IPS-NIHi11 (cell line): Measurements from ENCODE around the gene RAB3IL1.
"Not testable (repeated sequence)": the region's sequence is repeated elsewhere in the genome, so short reads cannot be mapped to it uniquely, and the experiment has no call there.

Experiments used
- DNase-seq: peaks from one replicate; pipeline ENCODE4 v3.0.0; 2012; ENCODE audit warnings: mixed read lengths, low spot score

The RAB3IL1 gene

GRCh38 chr11:61885784-61886580, 31.4 kb downstream of the RAB3IL1 start:
- DNase-seq, result no peak

DNA sequence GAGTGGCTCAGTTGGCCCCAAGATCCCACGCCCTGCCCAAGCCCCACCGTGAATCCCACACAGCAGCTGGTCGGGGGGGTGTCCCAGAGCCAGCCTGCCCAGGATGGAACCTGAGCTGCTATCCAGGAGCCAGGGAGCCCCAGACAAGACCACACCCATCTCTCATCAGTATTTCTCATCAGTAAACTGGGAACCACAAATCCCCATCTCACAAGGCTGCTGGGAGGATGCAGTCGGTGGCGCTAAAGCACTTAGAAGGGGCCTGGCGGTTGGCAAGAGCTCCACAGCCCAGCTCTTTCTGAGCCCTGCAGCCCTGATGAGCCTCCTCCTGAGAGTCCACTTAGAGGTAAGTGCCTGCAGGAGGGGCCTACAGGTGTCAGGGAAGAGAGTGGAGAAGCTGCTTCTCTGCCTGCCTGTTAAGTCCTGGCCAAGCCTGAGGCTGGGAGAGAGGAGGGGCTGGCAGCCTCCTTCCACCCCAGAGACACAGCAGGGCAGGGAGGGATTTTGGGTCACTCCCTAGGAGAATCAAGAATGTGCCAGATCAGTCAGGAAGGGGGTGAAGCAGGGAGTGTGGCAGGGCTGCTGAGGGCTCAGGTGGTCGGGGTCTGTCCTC, 32.1 kb downstream of the RAB3IL1 start:
- no peak for DNase-seq

- no peak for DNase-seq
These were observed 33.4 kb downstream of the RAB3IL1 start for GRCh38 chr11:61883947-61884346.

- DNase-seq, result no peak
These were observed 34.0 kb downstream of the RAB3IL1 start for GRCh38 chr11:61883327-61883726.

DNA sequence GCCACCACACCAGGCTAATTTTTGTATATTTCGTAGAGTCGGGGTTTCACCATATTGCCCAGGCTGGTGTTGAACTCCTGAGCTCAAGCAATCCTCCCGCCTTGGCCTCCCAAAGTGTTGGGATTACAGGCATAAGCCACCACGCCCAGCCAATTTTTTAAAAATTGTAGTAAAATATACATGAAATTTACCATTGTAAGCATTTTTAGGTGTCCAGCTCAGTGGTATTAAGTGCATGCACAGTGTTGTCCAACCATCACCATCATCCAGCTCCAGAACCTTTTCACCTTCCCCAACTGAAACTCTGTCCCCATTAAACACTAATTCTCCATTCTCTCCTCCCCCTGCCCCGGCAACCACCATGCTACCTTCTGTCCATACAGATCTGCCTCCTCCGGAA, 34.5 kb downstream of the RAB3IL1 start:
- DNase-seq, result no peak

GRCh38 chr11:61882267-61882666, 35.1 kb downstream of the RAB3IL1 start:
- not testable (repeated sequence) for DNase-seq

DNA sequence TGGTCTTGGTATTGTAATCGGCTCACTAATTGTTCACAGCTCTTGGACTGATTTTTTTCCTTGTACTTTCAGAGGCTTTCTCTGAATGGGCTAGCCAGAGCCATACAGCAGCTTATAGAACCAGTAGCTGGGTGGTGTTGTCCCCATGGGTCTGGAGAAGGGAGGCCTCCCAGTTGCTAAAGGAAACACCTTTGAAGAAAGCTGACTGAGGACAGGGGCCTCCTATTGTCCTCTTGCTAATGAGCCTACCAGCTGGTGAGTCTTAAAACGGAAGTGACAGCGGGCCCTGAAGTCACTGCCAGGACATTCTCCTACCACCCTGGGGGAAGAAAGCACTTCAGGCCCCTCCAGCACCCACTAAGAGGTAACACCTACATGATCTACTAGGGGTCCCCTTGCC, 36.0 kb downstream of the RAB3IL1 start:
- DNase-seq, result peak; percentile 57

DNA sequence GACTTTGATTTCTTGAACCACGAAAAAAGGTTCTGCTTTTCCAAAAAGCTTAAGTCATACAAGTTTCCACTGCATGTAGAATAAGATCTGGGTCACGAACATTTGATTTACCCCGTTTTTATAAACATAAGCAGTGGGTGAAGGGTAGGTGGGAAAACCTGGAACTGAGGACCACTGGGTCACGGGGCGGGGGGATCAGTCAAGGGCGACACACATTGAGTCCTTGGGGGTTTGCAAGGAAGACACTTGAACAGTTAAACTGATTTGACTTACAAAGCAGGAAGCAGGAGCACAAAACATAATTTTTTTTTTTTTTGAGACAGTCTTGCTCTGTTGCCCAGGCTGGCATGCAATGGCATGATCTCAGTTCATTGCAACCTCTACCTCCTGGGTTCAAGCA, 36.9 kb downstream of the RAB3IL1 start:
- no peak for DNase-seq

- DNase-seq, result no peak
These were observed 37.3 kb downstream of the RAB3IL1 start for GRCh38 chr11:61880031-61880430.

DNA sequence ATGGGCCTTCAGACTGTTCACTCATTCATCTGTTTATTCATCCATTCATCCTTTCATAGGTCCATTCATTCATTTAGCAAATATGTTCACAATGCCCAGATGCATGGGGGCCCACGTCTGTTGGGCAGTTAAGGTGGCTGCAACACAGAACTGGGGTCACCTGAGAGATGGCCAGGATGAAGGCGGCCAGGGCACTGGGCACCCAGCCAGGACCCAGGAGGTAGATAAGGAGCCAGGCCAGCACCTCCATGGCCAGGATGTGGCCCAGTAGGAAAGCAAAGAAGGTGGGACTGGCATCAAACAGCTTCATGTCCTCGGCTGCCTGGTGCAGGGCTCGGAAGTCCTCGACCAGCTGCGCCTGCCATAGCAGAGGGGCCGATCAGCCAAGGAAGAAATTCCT, 38.2 kb downstream of the RAB3IL1 start:
- no peak for DNase-seq

DNA sequence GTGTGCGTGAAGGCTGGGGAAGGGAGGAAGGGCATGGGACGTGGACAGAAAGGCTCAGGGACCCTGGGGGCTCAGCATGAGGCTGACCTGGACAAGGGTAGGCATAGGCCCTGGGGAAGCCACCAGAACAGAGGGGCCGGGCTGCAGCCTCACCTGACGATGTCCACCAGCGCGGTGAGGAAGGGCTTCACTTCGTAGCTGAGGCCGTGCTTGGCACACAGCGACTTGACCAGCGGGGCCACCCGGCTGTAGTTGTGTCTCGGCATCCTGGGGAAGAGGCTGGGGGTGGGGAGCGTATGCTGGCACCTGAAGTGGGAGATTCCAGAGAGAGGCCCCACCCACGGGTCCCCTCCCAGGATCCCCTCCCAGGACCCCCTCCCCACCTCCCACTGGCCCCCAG, 41.7 kb downstream of the RAB3IL1 start:
- DNase-seq, result no peak

GRCh38 chr11:61874853-61875252, 42.5 kb downstream of the RAB3IL1 start:
- DNase-seq, result no peak

GRCh38 chr11:61874377-61874809, 43.0 kb downstream of the RAB3IL1 start:
- no peak for DNase-seq

DNA sequence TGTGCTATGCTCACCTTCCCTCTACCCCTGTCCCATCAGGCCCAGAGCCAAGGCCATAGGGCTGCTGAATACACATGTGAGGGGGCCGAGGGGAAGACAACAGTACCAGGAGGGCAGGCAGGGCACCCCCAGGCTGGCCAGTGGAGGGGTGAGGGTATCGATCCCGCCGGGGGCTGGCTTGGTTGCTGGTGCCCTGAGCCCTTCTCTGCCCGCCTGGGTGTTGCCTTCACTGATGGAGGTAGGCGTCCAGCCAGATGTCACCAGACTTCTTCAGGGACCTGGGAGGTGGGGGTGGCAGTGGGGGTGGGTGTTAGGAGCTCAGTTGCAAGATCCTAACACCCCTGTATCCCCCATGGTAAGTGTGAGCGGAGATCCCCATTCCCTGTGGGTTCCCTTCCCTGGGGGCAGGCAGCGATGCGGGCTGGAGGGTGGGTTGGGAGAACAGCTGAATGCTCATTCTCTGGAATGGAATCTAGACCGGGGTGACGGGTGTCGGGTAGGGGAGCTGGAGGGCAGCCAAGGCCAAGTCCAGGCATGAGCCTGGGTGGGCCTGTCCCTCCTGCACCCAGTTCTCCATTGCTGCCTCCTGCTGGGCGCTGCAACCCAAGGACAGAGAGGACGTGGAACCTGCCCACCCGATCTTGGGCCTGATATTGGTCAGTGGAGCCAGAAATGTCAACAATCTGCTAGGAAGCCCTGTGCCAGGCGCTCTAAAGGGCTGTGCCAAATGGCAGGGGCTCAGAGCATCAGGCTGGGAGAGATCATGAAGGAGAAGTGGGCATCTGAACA, 43.6 kb downstream of the RAB3IL1 start:
- no peak for DNase-seq

DNA sequence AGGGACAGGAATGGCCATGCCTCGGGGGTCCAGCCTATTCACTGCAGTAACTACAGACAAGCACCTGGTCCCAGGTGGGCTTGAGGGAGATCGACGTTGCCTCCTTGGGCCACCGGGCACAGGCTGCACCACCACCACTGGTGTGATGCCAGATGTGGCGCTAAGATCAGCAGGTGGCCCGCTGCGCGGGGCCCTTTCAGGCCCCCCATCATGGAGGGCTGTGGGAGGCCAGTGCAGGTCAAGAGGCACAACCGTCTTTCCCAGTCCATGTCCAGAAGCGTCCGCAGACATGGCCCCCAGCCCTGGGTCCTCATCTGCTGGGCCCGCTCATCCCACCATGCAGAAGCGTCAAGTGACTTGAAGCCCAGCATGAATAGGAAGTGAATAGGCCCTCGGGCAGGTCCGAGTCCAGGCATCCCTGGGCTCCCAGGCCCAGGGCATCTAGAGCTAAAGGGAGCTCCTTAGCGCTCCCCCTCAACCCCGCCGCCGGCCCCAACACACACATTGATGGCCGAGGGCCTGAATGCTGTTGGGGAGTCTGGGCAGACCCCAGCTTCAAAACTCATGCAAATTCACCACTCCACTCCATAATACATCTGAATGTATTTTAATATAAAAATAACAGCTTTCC, 44.3 kb downstream of the RAB3IL1 start:
- DNase-seq, result no peak

GRCh38 chr11:61871158-61871597, 46.2 kb downstream of the RAB3IL1 start:
- DNase-seq, result peak; percentile 95

DNA sequence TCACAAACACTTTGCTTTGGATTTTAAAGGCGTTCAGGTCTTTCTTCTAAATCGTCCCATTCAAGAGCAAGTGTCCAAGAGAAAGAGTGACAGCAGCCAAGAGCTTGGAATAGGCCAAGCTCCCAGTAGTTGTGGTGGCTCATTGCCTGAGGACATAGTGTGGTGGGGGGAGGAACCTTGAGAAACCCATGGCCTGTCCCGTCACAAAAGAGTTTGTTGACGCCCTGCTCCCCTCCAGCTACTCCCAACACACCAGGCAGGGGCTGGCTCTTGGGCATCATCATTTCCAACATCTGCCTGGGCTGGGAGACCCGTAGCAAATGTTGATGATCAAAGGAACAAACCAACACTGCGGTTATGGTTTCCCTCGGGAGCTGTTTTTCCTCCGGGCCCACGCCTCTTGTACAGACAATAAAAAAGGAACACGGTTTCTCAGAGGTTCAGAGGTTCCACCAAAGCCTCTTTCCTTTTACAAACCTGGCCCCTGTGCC, 46.8 kb downstream of the RAB3IL1 start:
- no peak for DNase-seq

DNA sequence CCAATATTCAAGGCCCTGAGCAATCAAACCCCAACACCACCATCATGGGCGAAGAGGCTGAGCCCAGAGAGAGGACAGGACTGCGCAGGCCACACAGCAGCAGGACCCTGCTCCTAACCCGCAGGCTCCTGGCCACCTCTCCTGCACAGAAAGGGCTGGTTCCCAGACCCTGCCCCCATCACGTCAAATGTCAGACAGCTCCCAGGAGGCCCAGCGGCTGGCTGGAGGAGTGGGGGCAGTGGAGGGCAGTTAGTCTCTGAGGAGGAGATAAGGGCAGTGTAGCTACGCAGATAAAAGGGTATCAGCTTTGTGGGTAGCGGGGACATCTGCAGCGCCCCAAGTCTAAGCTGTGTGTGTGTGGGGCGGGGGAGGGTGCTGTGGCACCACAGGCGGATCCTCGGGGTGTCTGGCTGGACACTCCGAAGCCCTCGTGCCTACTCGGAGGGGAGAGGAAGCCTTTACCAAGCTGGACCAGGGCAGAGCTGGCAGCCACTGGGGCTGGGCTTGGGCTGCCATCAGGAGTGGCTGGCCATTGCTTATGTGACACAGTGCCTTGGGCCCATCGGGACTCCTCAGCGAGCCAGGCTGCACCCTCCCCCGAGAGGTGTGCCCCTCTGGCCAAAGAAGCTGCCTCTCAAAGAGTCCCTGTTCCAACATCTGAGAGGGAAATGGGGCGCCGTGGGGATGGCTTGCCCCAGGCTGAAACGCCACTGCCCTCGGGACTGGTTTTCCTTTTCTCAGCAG, 47.5 kb downstream of the RAB3IL1 start:
- no peak for DNase-seq

- DNase-seq, result no peak
These were observed 48.0 kb downstream of the RAB3IL1 start for GRCh38 chr11:61869429-61869707.

DNA sequence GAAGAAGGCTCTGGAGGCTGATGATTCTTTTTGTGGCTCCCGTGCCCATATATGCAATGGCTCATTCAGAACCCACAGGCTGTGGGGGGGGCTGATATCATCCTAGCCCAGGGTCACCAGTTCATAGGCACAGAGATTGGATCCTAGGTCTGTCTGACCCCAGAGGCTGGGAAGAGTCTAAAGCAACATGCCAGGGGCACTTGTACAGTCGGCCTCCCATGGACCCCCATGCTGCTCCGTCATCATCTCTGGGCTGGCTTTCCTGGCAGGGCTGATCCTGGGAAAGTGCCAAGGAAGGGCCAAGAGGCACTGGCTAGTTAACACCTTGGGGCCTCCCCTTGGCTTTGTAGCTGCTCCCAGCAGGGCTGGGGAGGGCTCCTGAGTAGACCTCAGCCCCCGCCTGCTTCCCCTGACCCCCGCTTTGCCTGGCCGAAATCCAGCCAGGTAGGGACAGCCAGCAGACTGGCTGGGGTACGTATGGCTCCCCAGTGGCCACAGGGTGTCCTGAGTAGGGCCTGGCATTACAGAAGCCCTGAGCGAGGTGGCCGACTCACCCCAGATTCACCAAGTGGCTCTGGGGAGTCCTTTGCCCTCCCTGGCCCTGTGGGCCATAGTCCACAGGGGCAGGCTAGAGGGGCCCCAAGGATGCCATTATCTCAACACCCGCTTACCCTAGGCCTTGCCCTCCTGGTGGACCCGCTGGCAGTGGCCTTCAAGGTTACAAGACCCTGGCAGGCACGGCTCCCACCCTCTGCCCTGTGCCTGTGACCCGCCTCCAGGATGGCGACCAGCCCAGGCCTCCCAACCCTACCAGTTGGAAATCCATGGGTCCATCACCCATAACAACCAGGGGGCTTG, 48.6 kb downstream of the RAB3IL1 start:
- DNase-seq, result no peak

GRCh38 chr11:61866958-61867343, 50.4 kb downstream of the RAB3IL1 start:
- no peak for DNase-seq
